ENCODE results near the gene ZFAND3. TPM values are rescaled to one million over a fixed set of nuclear protein-coding genes. Genes with fewer than 3 reads are reported as not detected.

The ZFAND3 gene
- polyA plus RNA-seq, 1 experiment, result 15.5 TPM

DNA sequence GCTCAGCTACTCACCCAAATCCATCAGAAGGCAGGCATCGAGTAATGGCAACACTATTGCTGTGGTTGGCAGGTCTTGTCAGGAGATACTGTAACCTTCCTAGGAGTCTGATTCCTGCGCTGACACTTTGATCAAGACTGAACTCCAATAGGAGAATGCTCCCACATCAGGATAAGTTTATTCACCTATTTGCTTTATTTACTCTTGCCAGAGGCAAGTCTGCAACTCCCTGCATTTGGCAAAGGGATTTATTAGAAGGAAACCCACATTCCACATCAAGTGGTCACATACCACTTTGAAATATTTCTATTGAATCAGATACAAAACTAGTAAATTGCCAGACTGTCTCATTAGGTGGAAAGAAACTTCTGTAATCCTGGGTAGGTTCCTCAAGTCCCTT is 43.5 kb downstream of the ZFAND3 start:
- Histone ChIP-seq H3K9me3 (ENCODE audit: control insufficient read depth, insufficient read depth, low read length) (no peaks in the 10 kb centered on the region), H3K27ac (ENCODE audit: low read depth, low read length) (no peak overlapping the region), H3K27me3 (ENCODE audit: control insufficient read depth, insufficient read depth, low read length) (no peaks in the 10 kb centered on the region), H3K4me3 (ENCODE audit: low read depth, low read length) (no peak overlapping the region)
- no peak for TF ChIP-seq CTCF (IDR thresholded peaks at IDR 0.05; ENCODE audit: low read depth, low read length)
- no peak for DNase-seq (ENCODE audit: low read depth, low spot score)
- ChIA-PET POLR2A (no interaction called here), CTCF (interaction anchor here (1.2 kb wide), 1 partner anchor 631 kb away, joined by 3 read pairs; no protein-coding TSS in a partner anchor)

DNA sequence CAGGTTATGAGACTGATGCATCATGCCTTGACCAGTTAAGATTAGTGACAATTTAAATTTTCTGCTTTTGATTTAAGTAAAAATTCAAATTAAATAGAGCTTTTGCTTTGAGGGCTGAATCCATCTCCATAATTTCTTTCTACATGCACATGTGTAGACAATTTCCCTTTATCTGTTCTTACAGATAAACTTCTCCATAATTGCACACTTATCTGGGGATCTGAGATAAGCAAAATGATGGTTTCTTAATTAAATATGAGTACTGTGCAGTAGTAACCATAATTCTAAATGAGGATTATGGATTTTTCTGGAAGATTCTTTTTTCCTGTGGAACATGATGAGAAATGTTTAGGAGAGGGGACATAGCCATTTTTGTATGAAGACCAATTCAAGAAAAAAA is 44.7 kb downstream of the ZFAND3 start:
- ChIA-PET POLR2A (interaction anchor here (0.6 kb wide), 2 partner anchors 116 to 149 kb away, joined by 4 to 6 read pairs; no protein-coding TSS in a partner anchor), CTCF (interaction anchor here (0.8 to 1.2 kb wide), 3 partner anchors 73 to 630 kb away, joined by 3 read pairs; no protein-coding TSS in a partner anchor)
- H3K27me3 ChIP-seq (ENCODE audit: control insufficient read depth, insufficient read depth, low read length), result no peaks in the 10 kb centered on the region
- no peak overlapping the region for H3K4me3 ChIP-seq (ENCODE audit: low read depth, low read length)
- TF ChIP-seq CTCF (IDR thresholded peaks at IDR 0.05; ENCODE audit: low read depth, low read length), result no peak
- DNase-seq (ENCODE audit: low read depth, low spot score), result no peak
- no peaks in the 10 kb centered on the region for H3K9me3 ChIP-seq (ENCODE audit: control insufficient read depth, insufficient read depth, low read length)
- no peak overlapping the region for H3K27ac ChIP-seq (ENCODE audit: low read depth, low read length)

DNA sequence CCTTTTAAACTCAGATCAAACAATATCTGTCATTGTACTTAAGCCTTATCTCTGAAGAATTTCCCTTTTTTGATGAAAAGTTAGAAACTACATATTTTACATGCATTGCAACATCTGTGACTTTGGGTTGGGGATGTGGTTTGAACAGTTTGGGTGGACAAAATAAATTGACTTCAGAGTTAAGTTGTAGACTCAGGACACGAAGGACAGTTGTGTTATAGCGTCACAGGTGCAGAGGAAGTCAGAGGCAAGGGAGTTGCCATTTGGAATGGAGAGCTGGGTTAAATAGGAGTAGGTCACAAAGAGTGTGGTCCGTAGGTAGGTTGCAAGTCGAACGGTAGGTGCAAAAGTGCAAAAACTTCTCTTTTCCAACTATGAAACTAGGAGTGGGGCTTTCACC is 46.0 kb downstream of the ZFAND3 start:
- Histone ChIP-seq H3K9me3 (ENCODE audit: control insufficient read depth, insufficient read depth, low read length) (no peaks in the 10 kb centered on the region), H3K4me3 (ENCODE audit: low read depth, low read length) (no peak overlapping the region), H3K27me3 (ENCODE audit: control insufficient read depth, insufficient read depth, low read length) (no peaks in the 10 kb centered on the region), H3K27ac (ENCODE audit: low read depth, low read length) (no peak overlapping the region)
- no peak for DNase-seq (ENCODE audit: low read depth, low spot score)
- ChIA-PET CTCF (interaction anchor here (1.6 kb wide), 1 partner anchor 74 kb away, joined by 8 read pairs; no protein-coding TSS in a partner anchor), POLR2A (no interaction called here)
- no peak for TF ChIP-seq CTCF (IDR thresholded peaks at IDR 0.05; ENCODE audit: low read depth, low read length)

DNA sequence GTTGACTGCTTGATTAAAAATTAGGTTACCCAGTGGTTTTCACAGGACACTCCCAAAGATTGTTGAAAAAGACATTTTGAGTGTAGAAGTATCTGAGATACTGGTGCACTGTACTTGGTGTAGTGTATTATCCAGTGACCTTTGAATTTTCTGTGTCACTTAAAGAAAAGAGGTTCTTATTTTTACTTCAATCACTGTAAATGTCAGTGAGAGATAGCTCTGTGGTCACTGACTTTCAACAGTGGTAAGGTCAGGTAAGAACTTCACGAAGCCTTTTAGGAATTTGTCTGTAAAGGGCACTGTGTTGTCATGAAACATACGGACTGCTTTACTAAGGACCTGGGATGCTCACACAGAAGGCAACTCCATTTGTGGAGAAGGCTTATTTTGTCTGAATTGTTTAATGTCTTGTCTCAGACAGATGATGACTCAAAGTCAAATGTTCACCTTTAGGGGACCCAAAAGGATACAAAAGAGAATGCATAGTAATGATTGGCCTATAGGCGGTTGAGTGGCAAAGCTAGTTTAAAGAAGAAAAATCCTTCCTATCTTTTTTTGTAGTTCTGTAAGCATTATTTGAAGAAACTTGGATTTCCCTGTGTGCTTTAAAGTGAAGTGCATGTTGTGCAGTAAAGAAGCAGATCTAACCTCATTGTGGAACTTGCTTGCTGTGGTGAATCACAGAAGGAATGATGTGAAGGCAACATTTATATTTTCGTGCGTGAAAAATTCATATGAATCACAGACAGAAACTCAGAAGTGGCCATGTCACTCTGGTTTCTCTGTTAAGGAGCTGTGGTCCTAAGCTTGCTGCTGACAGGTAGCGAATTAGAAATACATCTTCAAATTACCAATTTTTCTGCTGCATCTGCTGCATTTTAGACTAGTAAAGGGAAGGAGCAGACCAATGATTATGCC is 47.3 kb downstream of the ZFAND3 start:
- H3K27me3 ChIP-seq (ENCODE audit: control insufficient read depth, insufficient read depth, low read length), result no peaks in the 10 kb centered on the region
- POLR2A ChIA-PET, result interaction anchor here (1.0 kb wide), 1 partner anchor 16 kb away, joined by 3 read pairs; no protein-coding TSS in a partner anchor
- DNase-seq (ENCODE audit: low read depth, low spot score), result no peak
- no peaks in the 10 kb centered on the region for H3K9me3 ChIP-seq (ENCODE audit: control insufficient read depth, insufficient read depth, low read length)
- CTCF ChIA-PET, result interaction anchor here (1.6 kb wide), 1 partner anchor 76 kb away, joined by 8 read pairs; no protein-coding TSS in a partner anchor
- H3K4me3 ChIP-seq (ENCODE audit: low read depth, low read length), result no peak overlapping the region
- no peak for TF ChIP-seq CTCF (IDR thresholded peaks at IDR 0.05; ENCODE audit: low read depth, low read length)
- H3K27ac ChIP-seq (ENCODE audit: low read depth, low read length), result no peak overlapping the region

Measured in AG04450 (cell line).